IPS-15b (cell line): ENCODE measurements around the gene FBXO31.

Experiments
- H3K27me3 ChIP-seq: one replicate; pipeline ENCODE4 v1.6.1; 2013; ENCODE audit warnings: low read length; ENCODE audit not compliant: control insufficient read depth, insufficient read depth
- H3K36me3 ChIP-seq: one replicate; pipeline ENCODE4 v1.6.1; 2013; ENCODE audit warnings: low read length; ENCODE audit not compliant: control insufficient read depth, insufficient read depth
- H3K4me1 ChIP-seq: one replicate; pipeline ENCODE4 v1.6.1; 2013; ENCODE audit warnings: mild to moderate bottlenecking, low read length; ENCODE audit not compliant: control insufficient read depth, insufficient read depth
- H3K4me3 ChIP-seq: one replicate; pipeline ENCODE4 v1.5.1; 2013; ENCODE audit warnings: low read depth, low read length
- H3K9ac ChIP-seq: one replicate; pipeline ENCODE4 v1.6.1; 2013; ENCODE audit warnings: low read depth, mild to moderate bottlenecking, low read length
- H3K9me3 ChIP-seq: one replicate; pipeline ENCODE4 v1.6.1; 2013; ENCODE audit warnings: mild to moderate bottlenecking, low read length; ENCODE audit not compliant: control insufficient read depth, insufficient read depth

The FBXO31 gene

GRCh38 chr16:87418644-87419043 lies 35.1 kb upstream of the FBXO31 start:
- Histone ChIP-seq H3K4me3 (no peak overlapping the region), H3K4me1 (no peaks in the 10 kb centered on the region), H3K9ac (no peak overlapping the region), H3K36me3 (peaks cover 37% of the 10 kb centered on the region), H3K27me3 (no peaks in the 10 kb centered on the region), H3K9me3 (no peaks in the 10 kb centered on the region)

- peaks cover 39% of the 10 kb centered on the region for H3K36me3 ChIP-seq
- no peaks in the 10 kb centered on the region for H3K9me3 ChIP-seq
- no peaks in the 10 kb centered on the region for H3K4me1 ChIP-seq
- H3K4me3 ChIP-seq: no peak overlapping the region
- no peak overlapping the region for H3K9ac ChIP-seq
- no peaks in the 10 kb centered on the region for H3K27me3 ChIP-seq
Measured at GRCh38 chr16:87418216-87418615, 34.6 kb upstream of the FBXO31 start.

GRCh38 chr16:87417528-87417910 lies 33.9 kb upstream of the FBXO31 start:
- no peak overlapping the region for H3K4me3 ChIP-seq
- no peaks in the 10 kb centered on the region for H3K4me1 ChIP-seq
- peaks cover 44% of the 10 kb centered on the region for H3K36me3 ChIP-seq
- no peaks in the 10 kb centered on the region for H3K9me3 ChIP-seq
- H3K9ac ChIP-seq: no peak overlapping the region
- H3K27me3 ChIP-seq: no peaks in the 10 kb centered on the region

GRCh38 chr16:87416826-87417527 lies 33.4 kb upstream of the FBXO31 start:
- H3K4me3 ChIP-seq: no peak overlapping the region
- no peaks in the 10 kb centered on the region for H3K27me3 ChIP-seq
- no peaks in the 10 kb centered on the region for H3K9me3 ChIP-seq
- peaks cover 44% of the 10 kb centered on the region for H3K36me3 ChIP-seq
- no peak overlapping the region for H3K9ac ChIP-seq
- no peaks in the 10 kb centered on the region for H3K4me1 ChIP-seq

GRCh38 chr16:87415441-87415840 lies 31.9 kb upstream of the FBXO31 start:
- H3K9ac ChIP-seq: no peak overlapping the region
- no peaks in the 10 kb centered on the region for H3K9me3 ChIP-seq
- H3K4me3 ChIP-seq: no peak overlapping the region
- peaks cover 51% of the 10 kb centered on the region for H3K36me3 ChIP-seq
- H3K27me3 ChIP-seq: no peaks in the 10 kb centered on the region
- H3K4me1 ChIP-seq: no peaks in the 10 kb centered on the region

GRCh38 chr16:87414251-87414680 lies 30.7 kb upstream of the FBXO31 start:
- H3K36me3 ChIP-seq: peaks cover 42% of the 10 kb centered on the region
- H3K4me3 ChIP-seq: no peak overlapping the region
- H3K27me3 ChIP-seq: no peaks in the 10 kb centered on the region
- no peaks in the 10 kb centered on the region for H3K4me1 ChIP-seq
- H3K9ac ChIP-seq: no peak overlapping the region
- H3K9me3 ChIP-seq: no peaks in the 10 kb centered on the region

- H3K4me3 ChIP-seq: no peak overlapping the region
- no peak overlapping the region for H3K9ac ChIP-seq
- H3K27me3 ChIP-seq: no peaks in the 10 kb centered on the region
- H3K9me3 ChIP-seq: no peaks in the 10 kb centered on the region
- H3K4me1 ChIP-seq: no peaks in the 10 kb centered on the region
- peaks cover 46% of the 10 kb centered on the region for H3K36me3 ChIP-seq
Measured at GRCh38 chr16:87412996-87413421, 29.4 kb upstream of the FBXO31 start.

- H3K36me3 ChIP-seq: peaks cover 46% of the 10 kb centered on the region
- H3K9ac ChIP-seq: no peak overlapping the region
- no peak overlapping the region for H3K4me3 ChIP-seq
Measured at GRCh38 chr16:87412371-87412995, 28.9 kb upstream of the FBXO31 start.

GRCh38 chr16:87411375-87412271 lies 28.0 kb upstream of the FBXO31 start:
- H3K4me1 ChIP-seq: no peaks in the 10 kb centered on the region
- no peak overlapping the region for H3K9ac ChIP-seq
- no peaks in the 10 kb centered on the region for H3K27me3 ChIP-seq
- no peak overlapping the region for H3K4me3 ChIP-seq
- peaks cover 39% of the 10 kb centered on the region for H3K36me3 ChIP-seq
- no peaks in the 10 kb centered on the region for H3K9me3 ChIP-seq

More at GRCh38 chr16:87412371-87412995, 28.9 kb upstream of the FBXO31 start:
- Histone ChIP-seq H3K4me1 (no peaks in the 10 kb centered on the region), H3K9me3 (no peaks in the 10 kb centered on the region), H3K27me3 (no peaks in the 10 kb centered on the region)

- Histone ChIP-seq H3K4me3 (no peak overlapping the region), H3K27me3 (no peaks in the 10 kb centered on the region), H3K36me3 (peaks cover 34% of the 10 kb centered on the region), H3K9me3 (no peaks in the 10 kb centered on the region), H3K4me1 (no peaks in the 10 kb centered on the region), H3K9ac (no peak overlapping the region)
Measured at GRCh38 chr16:87410968-87411367, 27.4 kb upstream of the FBXO31 start.

- Histone ChIP-seq H3K36me3 (peaks cover 34% of the 10 kb centered on the region), H3K27me3 (no peaks in the 10 kb centered on the region), H3K4me3 (no peak overlapping the region), H3K9ac (no peak overlapping the region), H3K9me3 (no peaks in the 10 kb centered on the region), H3K4me1 (no peaks in the 10 kb centered on the region)
Measured at GRCh38 chr16:87410530-87410929, 27.0 kb upstream of the FBXO31 start.
